MM.1S (cell line): ENCODE data around the gene BHMT.

Experiments
- DNase-seq: peaks from one replicate; pipeline ENCODE4 v3.0.0-alpha.2; 2015
- H2AFZ ChIP-seq: fragments of 300-600 bp; sonication (generic); 2 replicates; pipeline ENCODE4 v1.6.0; 2016; ENCODE audit warnings: antibody characterized with exemption, low read length
- H3F3A ChIP-seq: fragments of 300-600 bp; sonication (generic); 2 replicates; pipeline ENCODE4 v1.6.1; 2016; ENCODE audit warnings: mild to moderate bottlenecking, antibody characterized with exemption, low read length, moderate library complexity, mixed read lengths; ENCODE audit not compliant: insufficient read depth
- H3K27ac ChIP-seq: fragments of 300-600 bp; sonication (generic); 2 replicates; pipeline ENCODE4 v1.5.1; 2016; ENCODE audit warnings: mild to moderate bottlenecking, low read length
- H3K27me3 ChIP-seq: fragments of 300-600 bp; sonication (generic); replicated peaks from 2 replicates; pipeline ENCODE4 v1.6.0; 2016; ENCODE audit warnings: low read length; ENCODE audit not compliant: insufficient read depth
- H3K36me3 ChIP-seq: fragments of 300-600 bp; sonication (generic); replicated peaks from 2 replicates; pipeline ENCODE4 v1.6.1; 2016; ENCODE audit warnings: mild to moderate bottlenecking, low read length, mixed read lengths; ENCODE audit not compliant: insufficient read depth
- H3K4me1 ChIP-seq: fragments of 300-600 bp; sonication (generic); 2 replicates; pipeline ENCODE4 v1.6.1; 2016; ENCODE audit warnings: low read length, mixed read lengths
- H3K4me2 ChIP-seq: fragments of 300-600 bp; sonication (generic); 2 replicates; pipeline ENCODE4 v1.6.0; 2016; ENCODE audit warnings: low read depth, low read length
- H3K4me3 ChIP-seq: fragments of 300-600 bp; sonication (generic); 2 replicates; pipeline ENCODE4 v1.5.1; 2016; ENCODE audit warnings: low read length, mixed read lengths
- H3K79me2 ChIP-seq: fragments of 300-600 bp; sonication (generic); 2 replicates; pipeline ENCODE4 v1.6.1; 2016; ENCODE audit warnings: mixed run types, low read length, mixed read lengths
- H3K9ac ChIP-seq: fragments of 300-600 bp; sonication (generic); 2 replicates; pipeline ENCODE4 v1.6.1; 2016; ENCODE audit warnings: low read length, mixed read lengths
- H3K9me2 ChIP-seq: fragments of 300-600 bp; sonication (generic); replicated peaks from 2 replicates; pipeline ENCODE4 v1.6.1; 2016; ENCODE audit warnings: mild to moderate bottlenecking, low read length, mixed read lengths; ENCODE audit not compliant: insufficient read depth
- H3K9me3 ChIP-seq: fragments of 300-600 bp; sonication (generic); replicated peaks from 2 replicates; pipeline ENCODE4 v1.6.1; 2016; ENCODE audit warnings: mild to moderate bottlenecking, low read length, mixed read lengths; ENCODE audit not compliant: insufficient read depth
- H4K20me1 ChIP-seq: fragments of 300-600 bp; sonication (generic); 2 replicates; pipeline ENCODE4 v1.6.1; 2016; ENCODE audit warnings: mild to moderate bottlenecking, low read length, moderate library complexity, mixed read lengths; ENCODE audit not compliant: insufficient read depth
- CTCF ChIP-seq: fragments of 300-600 bp; sonication (generic); IDR thresholded peaks from 2 replicates; pipeline ENCODE4 v1.5.1; 2016; ENCODE audit warnings: antibody characterized with exemption, low read length, mixed read lengths
- EZH2 ChIP-seq: fragments of 300-600 bp; sonication (generic); optimal IDR thresholded peaks from 2 replicates; pipeline ENCODE3; 2017; ENCODE audit warnings: low read depth, mild to moderate bottlenecking, antibody characterized with exemption, low read length, mixed read lengths
- EZH2phosphoT487 ChIP-seq: fragments of 300-600 bp; sonication (generic); IDR thresholded peaks from 2 replicates; pipeline ENCODE4 v1.6.1; 2018; ENCODE audit warnings: antibody characterized with exemption, low read length

Gene BHMT

GRCh38 chr5:79168031-79168430, 56.4 kb downstream of the BHMT start:
- TF ChIP-seq EZH2 (no peak), CTCF (no peak)
- Histone ChIP-seq H3K4me2 (no peak overlapping the region), H3F3A (no peaks in the 10 kb centered on the region), H3K4me1 (no peaks in the 10 kb centered on the region), H3K79me2 (no peaks in the 10 kb centered on the region), H3K36me3 (no peaks in the 10 kb centered on the region), H4K20me1 (no peaks in the 10 kb centered on the region), H3K9me3 (no peaks in the 10 kb centered on the region), H2AFZ (no peak overlapping the region), H3K9me2 (no peaks in the 10 kb centered on the region), H3K27me3 (no peaks in the 10 kb centered on the region), H3K4me3 (no peak overlapping the region), H3K27ac (no peak overlapping the region), H3K9ac (no peak overlapping the region)
- DNase-seq, result no peak

- no peaks in the 10 kb centered on the region for H3K4me1 ChIP-seq
These were observed 59.1 kb downstream of the BHMT start for GRCh38 chr5:79170661-79171060.

GRCh38 chr5:79171635-79172245, 60.1 kb downstream of the BHMT start:
- H3K4me2 ChIP-seq, result no peak overlapping the region
- no peak overlapping the region for H3K27ac ChIP-seq
- no peak overlapping the region for H3K4me3 ChIP-seq
- no peaks in the 10 kb centered on the region for H3F3A ChIP-seq
- H3K9ac ChIP-seq, result no peak overlapping the region
- TF ChIP-seq EZH2, result no peak
- no peak for TF ChIP-seq CTCF
- no peak for TF ChIP-seq EZH2phosphoT487
- DNase-seq, result no peak
- H3K27me3 ChIP-seq, result no peaks in the 10 kb centered on the region
- H3K4me1 ChIP-seq, result no peaks in the 10 kb centered on the region
- H3K79me2 ChIP-seq, result no peaks in the 10 kb centered on the region
- no peaks in the 10 kb centered on the region for H4K20me1 ChIP-seq
- no peak overlapping the region for H2AFZ ChIP-seq
- H3K36me3 ChIP-seq, result no peaks in the 10 kb centered on the region
- H3K9me2 ChIP-seq, result no peaks in the 10 kb centered on the region
- H3K9me3 ChIP-seq, result no peaks in the 10 kb centered on the region

More at GRCh38 chr5:79170661-79171060, 59.1 kb downstream of the BHMT start:
- DNase-seq, result no peak
- no peaks in the 10 kb centered on the region for H3K27me3 ChIP-seq
- no peaks in the 10 kb centered on the region for H3F3A ChIP-seq
- H3K27ac ChIP-seq, result no peak overlapping the region
- H4K20me1 ChIP-seq, result no peaks in the 10 kb centered on the region
- no peak overlapping the region for H3K4me2 ChIP-seq
- no peak overlapping the region for H3K9ac ChIP-seq
- no peaks in the 10 kb centered on the region for H3K36me3 ChIP-seq
- no peak overlapping the region for H2AFZ ChIP-seq
- H3K79me2 ChIP-seq, result no peaks in the 10 kb centered on the region
- no peak overlapping the region for H3K4me3 ChIP-seq
- no peaks in the 10 kb centered on the region for H3K9me2 ChIP-seq
- H3K9me3 ChIP-seq, result no peaks in the 10 kb centered on the region
- TF ChIP-seq EZH2, result no peak
- TF ChIP-seq CTCF, result no peak
- TF ChIP-seq EZH2phosphoT487, result no peak
